Measurements from ENCODE around the gene RAPGEF2.

DNA sequence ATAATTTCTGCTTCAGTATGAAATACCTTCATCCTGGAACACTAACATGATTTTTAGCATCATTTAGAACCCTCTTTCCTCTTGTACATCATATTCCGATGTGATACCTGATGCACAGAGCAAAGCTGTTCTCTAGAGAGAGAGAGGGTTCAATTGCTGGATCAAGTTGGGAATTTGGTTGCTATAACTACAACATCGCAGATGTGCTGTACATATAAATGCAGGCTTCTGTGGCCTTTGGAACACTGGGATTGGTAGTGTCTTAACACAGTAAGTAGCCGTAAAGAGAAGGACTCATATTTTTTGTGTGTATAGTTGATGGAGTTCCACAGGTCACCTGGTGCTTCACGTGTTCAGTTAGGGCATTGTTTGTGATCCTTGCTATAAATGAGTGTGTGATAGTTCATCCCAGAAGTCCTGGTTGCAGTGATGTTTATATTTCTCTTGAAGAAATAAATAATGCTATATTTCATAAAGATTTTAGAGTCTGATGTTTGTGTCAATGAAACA, 119.2 kb downstream of the RAPGEF2 start:
- TF ChIP-seq POLR2AphosphoS5 (IDR thresholded peaks at IDR 0.05; ENCODE audit: insufficient read depth in 1 of 2, low read depth in 1 of 2) (no peak), POLR2A (IDR thresholded peaks at IDR 0.05) (no peak)
- TF ChIP-seq, protein P1, sequence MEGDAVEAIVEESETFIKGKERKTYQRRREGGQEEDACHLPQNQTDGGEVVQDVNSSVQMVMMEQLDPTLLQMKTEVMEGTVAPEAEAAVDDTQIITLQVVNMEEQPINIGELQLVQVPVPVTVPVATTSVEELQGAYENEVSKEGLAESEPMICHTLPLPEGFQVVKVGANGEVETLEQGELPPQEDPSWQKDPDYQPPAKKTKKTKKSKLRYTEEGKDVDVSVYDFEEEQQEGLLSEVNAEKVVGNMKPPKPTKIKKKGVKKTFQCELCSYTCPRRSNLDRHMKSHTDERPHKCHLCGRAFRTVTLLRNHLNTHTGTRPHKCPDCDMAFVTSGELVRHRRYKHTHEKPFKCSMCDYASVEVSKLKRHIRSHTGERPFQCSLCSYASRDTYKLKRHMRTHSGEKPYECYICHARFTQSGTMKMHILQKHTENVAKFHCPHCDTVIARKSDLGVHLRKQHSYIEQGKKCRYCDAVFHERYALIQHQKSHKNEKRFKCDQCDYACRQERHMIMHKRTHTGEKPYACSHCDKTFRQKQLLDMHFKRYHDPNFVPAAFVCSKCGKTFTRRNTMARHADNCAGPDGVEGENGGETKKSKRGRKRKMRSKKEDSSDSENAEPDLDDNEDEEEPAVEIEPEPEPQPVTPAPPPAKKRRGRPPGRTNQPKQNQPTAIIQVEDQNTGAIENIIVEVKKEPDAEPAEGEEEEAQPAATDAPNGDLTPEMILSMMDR (IDR thresholded peaks at IDR 0.05), result no peak
